Chondrocyte (in vitro differentiated cells): Measurements from ENCODE around the gene ZNF182. TPM values are rescaled to one million over a fixed set of nuclear protein-coding genes. Genes with fewer than 3 reads are reported as not detected.
"Not testable (repeated sequence)": the region's sequence is repeated elsewhere in the genome, so short reads cannot be mapped to it uniquely, and the experiment has no call there.

Source experiments
- DNase-seq: peaks from one replicate; pipeline ENCODE4 v3.0.0; 2021; ENCODE audit warnings: mixed read lengths, low spot score
- H3K27ac Mint-ChIP-seq: one replicate; pipeline ENCODE4 v1.8.0; 2021; ENCODE audit warnings: mild to moderate bottlenecking, moderate library complexity, mixed read lengths; ENCODE audit not compliant: unreplicated experiment
- H3K27me3 Mint-ChIP-seq: 2 replicates; pipeline ENCODE4 v1.8.0; 2021; ENCODE audit warnings: low read depth, mixed read lengths
- H3K36me3 Mint-ChIP-seq: 2 replicates; pipeline ENCODE4 v1.8.0; 2021; ENCODE audit warnings: low read depth, mixed read lengths
- H3K4me1 Mint-ChIP-seq: 2 replicates; pipeline ENCODE4 v1.8.0; 2021; ENCODE audit warnings: low read depth, mild to moderate bottlenecking, mixed read lengths
- H3K4me3 Mint-ChIP-seq: one replicate; pipeline ENCODE4 v1.8.0; 2021; ENCODE audit warnings: mild to moderate bottlenecking, moderate library complexity, mixed read lengths; ENCODE audit not compliant: unreplicated experiment
- H3K9me3 Mint-ChIP-seq: 2 replicates; pipeline ENCODE4 v1.8.0; 2021; ENCODE audit warnings: low read depth, mixed read lengths
- CTCF ChIP-seq: fragments of 200-600 bp; sonication (generic); IDR thresholded peaks from 2 replicates; pipeline ENCODE4 v1.5.0; 2021; ENCODE audit warnings: antibody characterized with exemption, mild to moderate bottlenecking, moderate library complexity
- long read RNA-seq: library from polyadenylated mRNA; stranded (forward); transcript quantifications from one replicate; pipeline ENCODE4 v2.0.0, GENCODE V29; 2021
- total RNA-seq: library from RNA; stranded (reverse); gene quantifications from 3 replicates; pipeline ENCODE4 v1.2.1, GENCODE V29; 2021

The ZNF182 gene
- total RNA-seq: 3.4 to 4.3 TPM (median 4.2 TPM) in 3 replicates
- long read RNA-seq, partial matches to known transcripts: 0 of 3 reads
- long read RNA-seq, other reads (novel, unspliced or antisense): 3 of 3 reads

DNA sequence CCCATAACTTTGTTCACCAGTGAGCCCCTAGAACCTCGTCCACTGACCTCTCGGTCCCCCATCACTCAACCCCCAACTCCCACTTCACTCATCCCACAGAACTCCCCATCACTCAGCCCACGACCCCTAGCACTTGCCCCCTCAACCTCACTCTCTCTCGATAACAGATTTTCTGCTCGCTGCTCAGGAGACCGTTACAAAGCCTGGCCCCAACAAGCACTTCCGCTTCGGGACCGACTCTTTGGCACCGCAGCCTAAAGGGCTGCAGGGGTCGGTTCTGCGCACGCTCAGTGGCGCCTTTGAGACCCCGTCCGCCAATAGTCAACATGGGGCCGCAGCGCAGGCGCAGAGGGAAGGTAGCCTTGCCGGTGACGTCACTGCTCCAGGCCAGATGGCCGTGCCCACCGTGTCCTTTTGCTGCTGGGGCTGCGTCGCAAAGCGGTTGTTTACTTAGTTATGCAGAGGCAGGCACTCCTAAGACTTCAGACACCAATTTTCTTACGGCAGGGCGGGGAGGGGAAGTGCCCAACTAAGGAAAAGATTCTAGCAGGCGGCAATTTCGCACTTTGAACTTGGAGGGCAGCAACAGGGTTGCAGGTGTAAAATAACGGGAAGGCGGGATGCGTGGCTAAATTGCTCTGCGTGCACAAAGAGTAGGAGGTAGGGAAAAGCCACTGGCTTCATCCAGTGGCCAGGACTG is at the start of gene ZNF182:
Gene ZNF182, minus strand, starts transcription at position 232 of the 700 bp plus-strand sequence. CDS start 1,380 bp downstream, outside the sequence.
- no peak for DNase-seq
- peak within 1 kb of the TSS; percentile 77 for H3K4me3 Mint-ChIP-seq
- peaks cover 15% of the 10 kb centered on the region for H3K9me3 Mint-ChIP-seq
- H3K27ac Mint-ChIP-seq: peak within 1 kb of the TSS; percentile 91
- H3K36me3 Mint-ChIP-seq: peaks cover 4% of the 10 kb centered on the region
- no peak for TF ChIP-seq CTCF
- H3K4me1 Mint-ChIP-seq: peaks cover 16% of the 10 kb centered on the region
- H3K27me3 Mint-ChIP-seq: no peaks in the 10 kb centered on the region

DNA sequence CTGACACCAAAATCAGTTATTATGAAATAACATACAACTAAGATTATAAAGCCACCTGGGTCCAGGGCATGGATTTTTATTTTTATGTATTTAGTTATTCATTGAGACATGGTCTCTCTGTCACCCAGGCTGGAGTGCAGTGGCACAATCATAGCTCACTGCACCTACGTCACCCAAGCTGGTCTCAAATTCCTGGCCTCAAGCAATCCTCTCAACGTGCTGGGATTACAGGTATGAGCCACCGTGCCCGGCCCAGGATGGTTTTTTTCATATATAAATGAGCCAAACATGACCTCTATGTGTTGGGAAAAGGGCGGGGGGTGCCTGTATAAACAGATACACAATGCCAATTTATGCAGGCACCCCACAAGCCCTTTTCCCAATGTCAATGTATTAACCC is 43.1 kb upstream of the ZNF182 start:
- no peak overlapping the region for H3K27ac Mint-ChIP-seq
- H3K4me1 Mint-ChIP-seq: peaks cover 7% of the 10 kb centered on the region
- peaks cover 23% of the 10 kb centered on the region for H3K9me3 Mint-ChIP-seq
- TF ChIP-seq CTCF: no peak
- H3K4me3 Mint-ChIP-seq: no peak overlapping the region
- no peaks in the 10 kb centered on the region for H3K36me3 Mint-ChIP-seq
- H3K27me3 Mint-ChIP-seq: no peaks in the 10 kb centered on the region
- DNase-seq: no peak

GRCh38 chrX:48045410-48046311 is 41.9 kb upstream of the ZNF182 start:
- no peaks in the 10 kb centered on the region for H3K36me3 Mint-ChIP-seq
- no peak overlapping the region for H3K27ac Mint-ChIP-seq
- TF ChIP-seq CTCF: no peak
- DNase-seq: no peak
- peaks cover 7% of the 10 kb centered on the region for H3K4me1 Mint-ChIP-seq
- H3K4me3 Mint-ChIP-seq: no peak overlapping the region
- no peaks in the 10 kb centered on the region for H3K27me3 Mint-ChIP-seq
- H3K9me3 Mint-ChIP-seq: peaks cover 20% of the 10 kb centered on the region

- TF ChIP-seq CTCF: no peak
- Mint-ChIP-seq H3K4me3 (no peak overlapping the region), H3K36me3 (peaks cover 2% of the 10 kb centered on the region), H3K27me3 (no peaks in the 10 kb centered on the region), H3K9me3 (peaks cover 13% of the 10 kb centered on the region), H3K27ac (no peak overlapping the region), H3K4me1 (peaks cover 7% of the 10 kb centered on the region)
- no peak for DNase-seq
Measured at GRCh38 chrX:48043056-48043455, 39.3 kb upstream of the ZNF182 start.

GRCh38 chrX:48035891-48036290 is 32.1 kb upstream of the ZNF182 start:
- H3K9me3 Mint-ChIP-seq: peaks cover 14% of the 10 kb centered on the region

GRCh38 chrX:48030641-48031173 is 26.9 kb upstream of the ZNF182 start:
- not testable (repeated sequence) for H3K27me3 Mint-ChIP-seq, H3K4me3 Mint-ChIP-seq, DNase-seq, H3K4me1 Mint-ChIP-seq, H3K27ac Mint-ChIP-seq, H3K36me3 Mint-ChIP-seq
- H3K9me3 Mint-ChIP-seq: peaks cover 14% of the 10 kb centered on the region

More at GRCh38 chrX:48035891-48036290, 32.1 kb upstream of the ZNF182 start:
- DNase-seq: no peak
- no peak overlapping the region for H3K4me3 Mint-ChIP-seq
- peaks cover 2% of the 10 kb centered on the region for H3K36me3 Mint-ChIP-seq
- no peak for TF ChIP-seq CTCF
- H3K27me3 Mint-ChIP-seq: no peaks in the 10 kb centered on the region
- no peaks in the 10 kb centered on the region for H3K4me1 Mint-ChIP-seq
- H3K27ac Mint-ChIP-seq: no peak overlapping the region
